CD4-positive, alpha-beta T cell (primary cell): ENCODE results near the gene CAMK2B. TPM values are rescaled to one million over a fixed set of nuclear protein-coding genes. Genes with fewer than 3 reads are reported as not detected.

ENCODE experiments used
- ATAC-seq: fragments of 200-7000 bp; cut with Tn5 transposase; one replicate; pipeline ENCODE4 v1.10.0; 2022; ENCODE audit warnings: mild to moderate bottlenecking; ENCODE audit not compliant: poor library complexity
- CTCF ChIA-PET: fragments of 350-600 bp; sonication (Branson Sonifier 250); formaldehyde crosslinking; loops from one replicate; lab custom pipeline; 2021; ENCODE audit warnings: antibody characterized with exemption, inconsistent platforms; lab: Charles Lee
- POLR2A ChIA-PET: fragments of 350-600 bp; sonication (Branson Sonifier 250); formaldehyde crosslinking; loops from one replicate; lab custom pipeline; 2021; ENCODE audit warnings: antibody characterized with exemption, inconsistent platforms; lab: Charles Lee
- DNase-seq, 14 experiments: peaks; one replicate each; pipeline ENCODE4 v3.0.0-alpha.2; 2013 to 2020; ENCODE audit warnings: mixed read lengths in 2 of 14
- H3K27ac ChIP-seq, 2 donors: one replicate each; pipeline versions ENCODE4 v1.5.1 to v1.7.0; 2013; ENCODE audit warnings: low read length in 2 of 2, low read depth in 1 of 2, mild to moderate bottlenecking in 1 of 2
- H3K27me3 ChIP-seq, 2 experiments: 1 replicate in 1 of 2; 2 replicates in 1 of 2; pipeline versions ENCODE4 v1.6.1 to v1.7.0; 2013; ENCODE audit warnings: low read length in 2 of 2, control low read depth in 1 of 2, mild to moderate bottlenecking in 1 of 2, moderate library complexity in 1 of 2; ENCODE audit not compliant: insufficient read depth in 2 of 2, control insufficient read depth in 1 of 2
- H3K36me3 ChIP-seq: one replicate; pipeline ENCODE4 v1.6.1; 2013; ENCODE audit warnings: low read length, control low read depth; ENCODE audit not compliant: insufficient read depth
- H3K4me1 ChIP-seq: one replicate; pipeline ENCODE4 v1.6.1; 2013; ENCODE audit warnings: low read length, control low read depth; ENCODE audit not compliant: insufficient read depth
- H3K4me3 ChIP-seq: one replicate; pipeline ENCODE4 v1.5.1; 2013; ENCODE audit warnings: mild to moderate bottlenecking, low read length, moderate library complexity
- H3K9me3 ChIP-seq, 2 experiments: 1 replicate in 1 of 2; 2 replicates in 1 of 2; pipeline versions ENCODE4 v1.6.1 to v1.7.0; 2013; ENCODE audit warnings: low read length in 2 of 2, mild to moderate bottlenecking in 2 of 2, control low read depth in 1 of 2, moderate library complexity in 1 of 2; ENCODE audit not compliant: control insufficient read depth in 1 of 2, insufficient read depth in 1 of 2
- H3K27ac Mint-ChIP-seq: one replicate; pipeline ENCODE4 v1.8.0; 2020; ENCODE audit warnings: mixed read lengths
- H3K27me3 Mint-ChIP-seq: one replicate; pipeline ENCODE4 v1.8.0; 2021; ENCODE audit warnings: mixed read lengths
- H3K36me3 Mint-ChIP-seq: one replicate; pipeline ENCODE4 v1.8.0; 2021; ENCODE audit warnings: low read depth, mixed read lengths
- H3K4me1 Mint-ChIP-seq: one replicate; pipeline ENCODE4 v1.8.0; 2021; ENCODE audit warnings: low read depth, mixed read lengths
- H3K4me3 Mint-ChIP-seq: one replicate; pipeline ENCODE4 v1.8.0; 2020; ENCODE audit warnings: mild to moderate bottlenecking, mixed read lengths
- H3K9me3 Mint-ChIP-seq: one replicate; pipeline ENCODE4 v1.8.0; 2020; ENCODE audit warnings: mixed read lengths
- CTCF ChIP-seq: fragments of 200-600 bp; IDR thresholded peaks from one replicate; pipeline ENCODE4 v1.8.0; 2022; ENCODE audit warnings: antibody characterized with exemption, mild to moderate bottlenecking
- intact Hi-C, 2 experiments: fragments of 100-400 bp; cut with DNase I in 1 of 2; cut with micrococcal nuclease in 1 of 2; formaldehyde crosslinking; loops; one replicate each; pipeline versions ENCODE4 v1.15.1 to v1.9.0; 2023 to 2025; cut with DNase I, micrococcal nuclease
- total RNA-seq, 174 experiments: library from RNA in 2 of 174; stranded (reverse) in 2 of 174; gene quantifications; one replicate each; pipeline ENCODE4 v1.2.3 and lab custom pipeline; 2021 to 2026

The CAMK2B gene
- total RNA-seq, 2 experiments from 2014 or later = not detected

GRCh38 chr7:44286182-44286617 is 39.2 kb downstream of the CAMK2B start:
- ChIA-PET POLR2A (no interaction called here), CTCF (no interaction called here)
- H3K27me3 ChIP-seq = peaks cover 0 to under 1% of the 10 kb centered on the region in 2 experiments
- H3K9me3 ChIP-seq = no peaks in the 10 kb centered on the region
- ATAC-seq (no peak), DNase-seq (peak in 1 of 14 experiments; percentile 11)
- H3K4me1 Mint-ChIP-seq = no peaks in the 10 kb centered on the region
- TF ChIP-seq CTCF = no peak
- no peaks in the 10 kb centered on the region for H3K36me3 Mint-ChIP-seq
- no peak overlapping the region for H3K4me3 Mint-ChIP-seq
- no peaks in the 10 kb centered on the region for H3K4me1 ChIP-seq
- no peak overlapping the region for H3K4me3 ChIP-seq
- peaks cover 8% of the 10 kb centered on the region for H3K27me3 Mint-ChIP-seq
- H3K36me3 ChIP-seq = no peaks in the 10 kb centered on the region
- no peak overlapping the region for H3K27ac Mint-ChIP-seq
- intact Hi-C loops = no loop called here
- no peak overlapping the region for H3K27ac ChIP-seq
- H3K9me3 Mint-ChIP-seq = no peaks in the 10 kb centered on the region

GRCh38 chr7:44285561-44285960 is 39.8 kb downstream of the CAMK2B start:
- ATAC-seq (no peak), DNase-seq (peak in 1 of 14 experiments; percentile 11)
- Mint-ChIP-seq H3K4me3 (no peak overlapping the region), H3K27me3 (peaks cover 1% of the 10 kb centered on the region), H3K4me1 (no peaks in the 10 kb centered on the region), H3K9me3 (no peaks in the 10 kb centered on the region), H3K36me3 (no peaks in the 10 kb centered on the region), H3K27ac (no peak overlapping the region)
- Histone ChIP-seq H3K4me1 (no peaks in the 10 kb centered on the region), H3K27me3 (no peaks in the 10 kb centered on the region), H3K27ac (no peak overlapping the region), H3K9me3 (no peaks in the 10 kb centered on the region), H3K36me3 (no peaks in the 10 kb centered on the region), H3K4me3 (no peak overlapping the region)
- POLR2A ChIA-PET = no interaction called here
- CTCF ChIA-PET = no interaction called here
- intact Hi-C loops = no loop called here
- no peak for TF ChIP-seq CTCF

GRCh38 chr7:44284881-44285541 is 40.4 kb downstream of the CAMK2B start:
- no peak overlapping the region for H3K4me3 Mint-ChIP-seq
- no peak overlapping the region for H3K27ac Mint-ChIP-seq
- Histone ChIP-seq H3K27ac (no peak overlapping the region), H3K4me3 (no peak overlapping the region), H3K4me1 (no peaks in the 10 kb centered on the region), H3K36me3 (no peaks in the 10 kb centered on the region), H3K9me3 (no peaks in the 10 kb centered on the region), H3K27me3 (no peaks in the 10 kb centered on the region)
- no peaks in the 10 kb centered on the region for H3K36me3 Mint-ChIP-seq
- CTCF ChIA-PET = no interaction called here
- H3K4me1 Mint-ChIP-seq = no peaks in the 10 kb centered on the region
- H3K27me3 Mint-ChIP-seq = no peaks in the 10 kb centered on the region
- TF ChIP-seq CTCF = no peak
- no peak for ATAC-seq
- intact Hi-C loops = no loop called here
- no peaks in the 10 kb centered on the region for H3K9me3 Mint-ChIP-seq
- POLR2A ChIA-PET = no interaction called here
- peak in 2 of 14 experiments; percentile 2 to 19 for DNase-seq
